GM08714 (cell line): ENCODE results near the gene CCNI.
A peak's percentile ranks its signal among the peaks of the same experiment; 100 is the strongest.

ENCODE experiments used
- H3K4me3 ChIP-seq: fragments of 200-500 bp; sonication (Bioruptor generic); 2 replicates; pipeline ENCODE4 v1.5.1; 2014; ENCODE audit warnings: mild to moderate bottlenecking, low read length, inconsistent platforms
- ZNF274 ChIP-seq: IDR thresholded peaks from 2 replicates; pipeline ENCODE4 v1.6.1; 2012; ENCODE audit warnings: mild to moderate bottlenecking, low read depth, low read length

The CCNI gene, protein sequence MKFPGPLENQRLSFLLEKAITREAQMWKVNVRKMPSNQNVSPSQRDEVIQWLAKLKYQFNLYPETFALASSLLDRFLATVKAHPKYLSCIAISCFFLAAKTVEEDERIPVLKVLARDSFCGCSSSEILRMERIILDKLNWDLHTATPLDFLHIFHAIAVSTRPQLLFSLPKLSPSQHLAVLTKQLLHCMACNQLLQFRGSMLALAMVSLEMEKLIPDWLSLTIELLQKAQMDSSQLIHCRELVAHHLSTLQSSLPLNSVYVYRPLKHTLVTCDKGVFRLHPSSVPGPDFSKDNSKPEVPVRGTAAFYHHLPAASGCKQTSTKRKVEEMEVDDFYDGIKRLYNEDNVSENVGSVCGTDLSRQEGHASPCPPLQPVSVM

GRCh38 chr4:77075869-77076799 lies at the start of gene CCNI:
TSS of gene CCNI (minus strand) at chr4:77075989. CDS start at chr4:77066362, 9,627 bp downstream.
- H3K4me3 ChIP-seq, result peak within 1 kb of the TSS; percentile 71
- TF ChIP-seq ZNF274, result no peak

- no peak for TF ChIP-seq ZNF274
- no peak overlapping the region for H3K4me3 ChIP-seq
These were observed 48.8 kb upstream of the CCNI start for GRCh38 chr4:77124576-77124975.

DNA sequence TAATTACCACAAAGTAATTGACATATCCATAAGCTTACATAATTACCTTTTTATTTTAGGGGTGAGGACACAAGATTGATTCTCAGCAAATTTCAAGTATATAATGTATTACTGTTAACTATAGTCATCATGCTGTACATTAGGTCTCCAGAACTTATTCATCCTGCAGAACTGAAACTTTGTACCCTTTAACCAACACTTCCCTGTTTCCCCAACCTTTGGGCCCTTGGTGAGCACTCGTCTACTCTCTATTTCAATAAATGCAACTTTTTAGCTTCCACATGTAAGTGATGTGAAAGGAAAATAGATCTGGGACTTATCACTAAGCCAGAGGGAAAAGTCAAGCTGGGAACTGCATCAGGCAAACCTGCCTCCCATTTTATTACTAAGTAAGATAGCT lies 47.6 kb upstream of the CCNI start:
- H3K4me3 ChIP-seq, result no peak overlapping the region
- TF ChIP-seq ZNF274, result no peak

DNA sequence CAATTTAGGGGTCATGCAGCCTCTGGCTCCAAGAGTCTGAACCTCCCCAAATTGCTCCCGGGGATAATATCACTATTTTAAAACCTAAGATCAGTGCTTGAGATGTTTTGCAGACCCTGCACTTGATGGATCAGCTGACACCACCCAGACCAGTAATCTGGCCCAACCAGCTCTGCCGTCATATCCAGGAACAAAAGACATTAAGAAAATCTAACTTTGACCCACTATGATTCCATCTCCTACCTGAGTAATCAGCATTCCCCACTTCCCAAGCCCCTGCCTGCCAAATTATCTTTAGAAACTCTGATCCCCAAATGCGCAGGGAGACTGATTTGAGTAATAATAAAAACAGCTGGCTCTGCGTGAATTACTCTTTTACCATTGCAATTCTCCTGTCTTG lies 46.9 kb upstream of the CCNI start:
- no peak for TF ChIP-seq ZNF274
- H3K4me3 ChIP-seq, result no peak overlapping the region

- no peak for TF ChIP-seq ZNF274
- H3K4me3 ChIP-seq, result no peak overlapping the region
These were observed 46.0 kb upstream of the CCNI start for GRCh38 chr4:77121736-77122240.

GRCh38 chr4:77120886-77121508 lies 45.2 kb upstream of the CCNI start:
- H3K4me3 ChIP-seq, result no peak overlapping the region
- no peak for TF ChIP-seq ZNF274

DNA sequence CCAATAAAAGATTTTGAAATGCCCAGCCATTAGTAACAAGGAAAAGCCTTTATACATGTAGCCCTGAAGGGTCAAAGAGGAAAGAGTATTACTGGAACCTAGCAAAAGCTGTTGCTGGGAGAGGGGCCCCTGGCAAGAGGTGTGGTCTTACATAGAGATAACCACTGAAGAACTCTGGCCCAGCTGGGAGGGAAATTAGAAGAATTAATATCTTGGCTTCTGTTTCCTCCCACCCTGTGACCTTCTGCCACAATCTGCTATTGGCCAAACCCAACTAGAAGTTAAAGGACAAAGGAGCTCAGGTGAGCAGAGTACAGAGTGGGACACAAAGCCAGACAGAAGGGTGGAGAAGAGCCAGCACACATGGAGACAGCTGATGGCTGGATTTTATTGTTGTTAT lies 41.9 kb upstream of the CCNI start:
- TF ChIP-seq ZNF274, result no peak
- no peak overlapping the region for H3K4me3 ChIP-seq

DNA sequence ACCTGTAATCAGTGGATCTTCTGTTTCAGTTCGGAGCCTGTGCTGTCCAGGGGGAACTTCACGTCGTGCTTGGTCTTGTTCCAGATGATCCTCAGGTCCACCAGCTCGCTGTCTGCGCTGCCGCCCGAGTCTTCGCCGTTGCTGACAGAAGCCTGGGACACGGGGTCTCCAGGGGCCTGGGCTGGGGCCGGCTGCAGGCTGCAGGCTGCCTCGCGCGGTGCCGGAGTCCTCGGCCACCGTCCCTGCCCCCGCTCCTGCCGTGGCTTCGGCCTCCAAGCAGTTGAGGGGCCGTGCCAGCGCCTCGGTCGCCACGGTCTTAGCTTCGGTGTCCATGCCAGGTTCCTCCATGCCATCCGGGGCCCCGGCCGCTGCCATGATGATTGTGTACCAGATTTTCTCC lies 37.3 kb upstream of the CCNI start:
- no peak for TF ChIP-seq ZNF274
- H3K4me3 ChIP-seq, result no peak overlapping the region

DNA sequence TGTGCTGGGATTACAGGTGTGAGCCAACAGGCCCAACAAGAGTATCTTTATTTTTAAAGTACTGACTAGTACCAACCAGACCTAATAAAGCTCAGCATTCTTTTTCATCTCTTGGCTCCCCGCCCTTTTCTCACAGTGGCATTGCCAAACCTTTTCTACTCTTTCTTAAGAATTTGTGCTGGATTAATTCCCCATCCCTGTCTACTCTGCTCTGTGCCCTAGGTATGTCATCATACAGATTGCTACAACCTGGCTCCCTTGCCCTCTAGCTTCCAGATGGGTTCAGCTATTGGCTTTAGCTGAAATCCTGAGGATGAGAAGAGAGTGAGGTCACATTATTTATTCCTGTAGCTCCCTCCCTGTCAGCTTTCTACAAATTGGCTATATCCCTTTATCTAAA lies 34.9 kb upstream of the CCNI start:
- no peak for TF ChIP-seq ZNF274
- H3K4me3 ChIP-seq, result no peak overlapping the region

DNA sequence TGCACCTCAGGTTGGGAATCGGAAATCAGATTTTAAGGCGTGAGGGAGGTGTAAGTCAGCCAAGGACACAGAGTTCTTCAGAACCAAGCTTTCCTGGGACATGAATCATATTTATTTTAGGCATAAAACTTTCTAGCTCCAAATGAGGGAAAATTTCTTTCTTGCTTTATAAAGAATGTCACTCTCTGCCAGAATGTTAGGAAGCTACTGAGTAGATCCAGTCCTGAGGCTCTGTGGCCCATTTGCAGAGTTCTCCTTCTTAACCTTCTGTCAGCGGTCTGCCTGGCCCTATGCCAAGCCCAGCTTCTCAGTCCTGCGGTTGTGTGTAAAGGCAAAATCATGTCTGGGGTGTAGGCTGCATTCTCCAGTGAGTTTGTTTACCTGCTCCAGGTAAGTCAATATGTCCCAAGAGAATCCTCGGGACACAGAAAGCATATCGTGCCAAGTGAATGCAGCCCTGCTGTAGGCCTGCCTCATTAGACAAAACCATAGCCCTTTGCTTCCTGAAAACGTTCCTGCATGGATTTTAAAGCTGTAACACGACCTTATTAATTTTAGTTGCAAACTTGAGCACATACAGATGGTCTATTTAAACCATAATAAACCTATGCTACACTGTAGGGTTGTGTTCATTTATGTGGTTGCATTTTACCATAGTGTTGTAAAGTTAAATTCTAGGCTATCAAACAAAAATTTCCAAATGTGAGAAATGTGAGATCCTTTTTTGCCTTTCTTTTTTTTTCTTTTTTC lies 29.2 kb upstream of the CCNI start:
- no peak overlapping the region for H3K4me3 ChIP-seq
- no peak for TF ChIP-seq ZNF274

DNA sequence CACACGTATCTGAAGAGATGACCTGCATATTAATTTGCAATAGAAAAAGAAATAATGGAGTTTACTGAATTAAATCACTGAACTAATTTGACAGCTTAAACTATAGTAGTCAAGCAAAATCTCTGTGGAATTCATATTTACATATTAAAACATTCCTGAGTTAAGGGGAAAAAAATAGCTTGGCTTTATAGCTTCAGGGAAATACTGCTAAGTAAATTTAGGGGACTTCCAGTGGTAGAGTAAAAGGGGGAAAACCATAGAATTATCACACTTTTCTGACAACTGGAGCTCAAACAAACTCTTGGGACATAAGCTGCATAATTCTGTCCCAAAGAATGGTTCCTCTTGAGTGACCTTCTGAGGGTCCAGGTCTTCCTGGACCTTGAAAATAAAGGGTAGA lies 28.6 kb upstream of the CCNI start:
- H3K4me3 ChIP-seq, result no peak overlapping the region
- no peak for TF ChIP-seq ZNF274

DNA sequence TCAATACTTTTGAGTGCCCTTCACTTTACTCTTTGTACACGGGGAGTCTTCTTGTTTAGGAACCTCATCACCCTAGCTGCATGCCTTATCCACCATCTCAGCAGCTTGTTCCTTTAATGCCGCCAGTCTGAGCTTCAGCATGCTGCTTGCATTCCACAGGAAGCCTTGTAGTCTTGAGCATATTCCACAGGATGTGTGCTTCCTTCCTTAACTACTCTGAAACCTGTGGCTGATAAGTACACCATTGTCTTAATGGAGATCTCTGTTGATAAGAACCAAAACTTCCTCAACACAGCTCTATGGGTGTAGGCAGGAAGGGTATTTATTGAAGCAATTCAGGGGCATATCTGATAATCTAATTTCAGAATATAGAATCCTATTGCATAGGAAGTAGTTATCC lies 24.4 kb upstream of the CCNI start:
- no peak overlapping the region for H3K4me3 ChIP-seq
- no peak for TF ChIP-seq ZNF274

DNA sequence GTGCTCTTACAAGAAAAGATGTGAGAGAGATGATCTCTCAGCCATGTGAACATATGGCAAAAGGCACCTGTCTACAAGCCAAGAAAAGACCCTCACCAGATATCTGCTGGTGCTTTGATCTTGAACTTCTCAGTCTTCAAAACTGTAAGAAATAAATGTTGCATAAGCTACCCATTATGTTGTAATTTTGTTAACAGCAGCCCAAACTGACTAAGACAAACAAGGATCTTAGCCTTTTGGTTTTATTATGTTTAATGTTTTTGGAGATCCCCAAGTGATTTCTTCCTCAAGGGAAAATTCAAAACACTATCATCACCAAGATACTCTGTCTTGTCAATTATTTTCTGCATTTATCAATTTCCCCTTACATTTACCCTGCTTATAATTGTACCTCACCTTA lies 21.8 kb upstream of the CCNI start:
- TF ChIP-seq ZNF274, result no peak
- H3K4me3 ChIP-seq, result no peak overlapping the region
